ENCODE data around the gene ACVR1B.

DNA sequence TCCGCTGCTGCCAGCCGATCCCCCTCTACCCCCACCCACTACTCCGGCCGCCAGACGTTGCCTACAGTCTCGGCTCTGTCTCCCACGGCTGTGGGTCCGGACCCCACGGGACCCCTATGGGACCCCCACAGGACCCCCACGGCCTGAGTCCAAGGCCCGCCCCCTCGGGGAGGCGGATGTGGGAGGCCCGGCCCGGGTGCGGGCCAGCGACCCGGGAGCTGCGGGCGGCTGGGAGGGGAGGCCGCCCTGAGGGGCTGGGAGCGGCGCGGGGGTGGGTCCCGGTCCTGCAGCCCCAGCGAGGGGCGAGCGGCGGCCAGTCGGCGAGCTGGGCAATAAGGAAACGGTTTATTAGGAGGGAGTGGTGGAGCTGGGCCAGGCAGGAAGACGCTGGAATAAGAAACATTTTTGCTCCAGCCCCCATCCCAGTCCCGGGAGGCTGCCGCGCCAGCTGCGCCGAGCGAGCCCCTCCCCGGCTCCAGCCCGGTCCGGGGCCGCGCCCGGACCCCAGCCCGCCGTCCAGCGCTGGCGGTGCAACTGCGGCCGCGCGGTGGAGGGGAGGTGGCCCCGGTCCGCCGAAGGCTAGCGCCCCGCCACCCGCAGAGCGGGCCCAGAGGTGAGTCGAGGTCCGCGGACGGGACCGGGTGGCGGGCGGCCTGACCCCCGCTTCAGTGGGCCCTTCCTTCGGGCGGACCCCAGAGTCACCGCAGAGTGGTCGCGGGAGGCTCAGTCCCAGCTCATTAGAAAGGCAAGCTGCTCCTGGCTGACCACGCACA, 44.2 kb upstream of the ACVR1B start, which contains the start of gene ACVRL1:
- TF ChIP-seq, protein P1, sequence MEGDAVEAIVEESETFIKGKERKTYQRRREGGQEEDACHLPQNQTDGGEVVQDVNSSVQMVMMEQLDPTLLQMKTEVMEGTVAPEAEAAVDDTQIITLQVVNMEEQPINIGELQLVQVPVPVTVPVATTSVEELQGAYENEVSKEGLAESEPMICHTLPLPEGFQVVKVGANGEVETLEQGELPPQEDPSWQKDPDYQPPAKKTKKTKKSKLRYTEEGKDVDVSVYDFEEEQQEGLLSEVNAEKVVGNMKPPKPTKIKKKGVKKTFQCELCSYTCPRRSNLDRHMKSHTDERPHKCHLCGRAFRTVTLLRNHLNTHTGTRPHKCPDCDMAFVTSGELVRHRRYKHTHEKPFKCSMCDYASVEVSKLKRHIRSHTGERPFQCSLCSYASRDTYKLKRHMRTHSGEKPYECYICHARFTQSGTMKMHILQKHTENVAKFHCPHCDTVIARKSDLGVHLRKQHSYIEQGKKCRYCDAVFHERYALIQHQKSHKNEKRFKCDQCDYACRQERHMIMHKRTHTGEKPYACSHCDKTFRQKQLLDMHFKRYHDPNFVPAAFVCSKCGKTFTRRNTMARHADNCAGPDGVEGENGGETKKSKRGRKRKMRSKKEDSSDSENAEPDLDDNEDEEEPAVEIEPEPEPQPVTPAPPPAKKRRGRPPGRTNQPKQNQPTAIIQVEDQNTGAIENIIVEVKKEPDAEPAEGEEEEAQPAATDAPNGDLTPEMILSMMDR (IDR thresholded peaks at IDR 0.05; ENCODE audit: borderline replicate concordance, extremely low read depth, low read length, poor library complexity, severe bottlenecking): no peak
- TF ChIP-seq EZH2 (IDR thresholded peaks at IDR 0.05; ENCODE audit: borderline replicate concordance, low read depth, low read length, severe bottlenecking): no peak

All from DND-41 (cell line).